Liver (tissue), 9 donors: ENCODE results near the gene PRELID3B. TPM values are rescaled to one million over a fixed set of nuclear protein-coding genes. Genes with fewer than 3 reads are reported as not detected.

Experiments
- DNase-seq: peaks from one replicate; pipeline ENCODE4 v3.0.0-alpha.2; 2017; ENCODE audit warnings: low spot score
- H3K27ac ChIP-seq, 2 donors: one replicate each; pipeline ENCODE4 v1.7.0; 2013; ENCODE audit warnings: inconsistent platforms in 2 of 2, low read length in 2 of 2, control low read depth in 1 of 2, low read depth in 1 of 2, mild to moderate bottlenecking in 1 of 2
- H3K27me3 ChIP-seq, 4 donors: one replicate each; pipeline versions ENCODE4 v1.6.1 to v1.7.0; 2013; ENCODE audit warnings: low read length in 3 of 4, inconsistent platforms in 1 of 4, mild to moderate bottlenecking in 1 of 4, moderate library complexity in 1 of 4; ENCODE audit not compliant: control insufficient read depth in 4 of 4, insufficient read depth in 4 of 4
- H3K36me3 ChIP-seq, 4 donors: one replicate each; pipeline versions ENCODE4 v1.6.1 to v1.7.0; 2013; ENCODE audit warnings: low read length in 3 of 4, mild to moderate bottlenecking in 3 of 4, low read depth in 1 of 4, moderate library complexity in 1 of 4; ENCODE audit not compliant: control insufficient read depth in 4 of 4, insufficient read depth in 3 of 4
- H3K4me1 ChIP-seq, 4 donors: one replicate each; pipeline versions ENCODE4 v1.6.1 to v1.7.0; 2013; ENCODE audit warnings: low read length in 3 of 4, mild to moderate bottlenecking in 3 of 4, moderate library complexity in 1 of 4; ENCODE audit not compliant: control insufficient read depth in 4 of 4, insufficient read depth in 4 of 4
- H3K4me3 ChIP-seq, 3 donors: one replicate each; pipeline versions ENCODE4 v1.6.1 to v1.7.0; 2013; ENCODE audit warnings: low read length in 3 of 3, control low read depth in 1 of 3, low read depth in 1 of 3, mild to moderate bottlenecking in 1 of 3
- H3K9ac ChIP-seq, 2 donors: one replicate each; pipeline ENCODE4 v1.7.0; 2013; ENCODE audit warnings: low read length in 2 of 2, mild to moderate bottlenecking in 2 of 2, moderate library complexity in 2 of 2, control low read depth in 1 of 2, low read depth in 1 of 2
- H3K9me3 ChIP-seq, 4 donors: one replicate each; pipeline versions ENCODE4 v1.6.1 to v1.7.0; 2013; ENCODE audit warnings: low read length in 3 of 4; ENCODE audit not compliant: control insufficient read depth in 4 of 4
- EGR1 ChIP-seq, 2 donors: IDR thresholded peaks; 2 replicates each; pipeline ENCODE4 v1.6.1; 2016 to 2018; ENCODE audit warnings: antibody characterized with exemption in 2 of 2, low read depth in 2 of 2
- FOXA1 ChIP-seq: IDR thresholded peaks from 2 replicates; pipeline ENCODE4 v1.6.1; 2016; ENCODE audit warnings: antibody characterized with exemption
- FOXA2 ChIP-seq: IDR thresholded peaks from 2 replicates; pipeline ENCODE4 v1.6.1; 2016; ENCODE audit warnings: antibody characterized with exemption
- GABPA ChIP-seq, 2 donors: IDR thresholded peaks in 1 of 2; conservative IDR thresholded peaks in 1 of 2; 2 replicates each; pipeline ENCODE4 v1.6.1; 2016; ENCODE audit warnings: antibody characterized with exemption in 2 of 2, mild to moderate bottlenecking in 1 of 2, moderate library complexity in 1 of 2
- HNF4A ChIP-seq, 2 donors: conservative IDR thresholded peaks; 2 replicates each; pipeline ENCODE4 v1.6.1; 2016; ENCODE audit warnings: antibody characterized with exemption in 2 of 2, mild to moderate bottlenecking in 2 of 2
- HNF4G ChIP-seq: IDR thresholded peaks from 2 replicates; pipeline ENCODE4 v1.6.1; 2016; ENCODE audit warnings: antibody characterized with exemption
- JUND ChIP-seq, 2 donors: IDR thresholded peaks; 2 replicates each; pipeline ENCODE4 v1.6.1; 2016; ENCODE audit warnings: antibody characterized with exemption in 2 of 2
- NR2F2 ChIP-seq: IDR thresholded peaks from 2 replicates; pipeline ENCODE4 v1.6.1; 2016; ENCODE audit warnings: antibody characterized with exemption
- RAD21 ChIP-seq, 2 donors: IDR thresholded peaks; 2 replicates each; pipeline ENCODE4 v1.6.1; 2016; ENCODE audit warnings: antibody characterized with exemption in 2 of 2, mild to moderate bottlenecking in 2 of 2
- RXRA ChIP-seq, 2 donors: IDR thresholded peaks; 2 replicates each; pipeline ENCODE4 v1.6.1; 2017 to 2018; ENCODE audit warnings: antibody characterized with exemption in 2 of 2, mild to moderate bottlenecking in 1 of 2
- SP1 ChIP-seq: IDR thresholded peaks from 2 replicates; pipeline ENCODE4 v1.6.1; 2018; ENCODE audit warnings: antibody characterized with exemption, mild to moderate bottlenecking
- TAF1 ChIP-seq: conservative IDR thresholded peaks from 2 replicates; pipeline ENCODE4 v1.6.1; 2016; ENCODE audit warnings: antibody characterized with exemption, mild to moderate bottlenecking
- YY1 ChIP-seq: IDR thresholded peaks from 2 replicates; pipeline ENCODE4 v1.6.1; 2016; ENCODE audit warnings: antibody characterized with exemption, mild to moderate bottlenecking
- WGBS: extraction: QIAGEN DNeasy Blood & Tissue Kit; methylation state at CpG from one replicate; pipeline ENCODE4 v1.1.7; 2013; 5-methylcytosine and 5-hydroxymethylcytosine counted together
- polyA plus RNA-seq, 2 donors: library from polyadenylated mRNA; stranded (reverse) in 1 of 2; unstranded in 1 of 2; fragments of 200-250 nt in 1 of 2; fragments of >200 nt in 1 of 2; fragmentation: Nextera tagmentation in 1 of 2; extraction: Ambion mirVana in 1 of 2; gene quantifications; one replicate each; pipeline versions ENCODE4 v1.2.1 to v1.2.3, GENCODE V29; 2013 to 2015
- total RNA-seq, 2 donors: library from RNA; depleted of rRNA; stranded (reverse); fragments of >200 nt; gene quantifications; one replicate each; pipeline ENCODE4 v1.2.3, GENCODE V29; 2014
- TF ChIP-seq, protein P1 (sequence below): IDR thresholded peaks from 2 replicates; pipeline ENCODE4 v1.6.1; 2016; ENCODE audit warnings: antibody characterized with exemption
- TF ChIP-seq, protein P2 (sequence below): IDR thresholded peaks from 2 replicates; pipeline ENCODE4 v1.6.1; 2016; ENCODE audit warnings: antibody characterized with exemption
- TF ChIP-seq, protein P3 (sequence below): IDR thresholded peaks from 2 replicates; pipeline ENCODE4 v1.6.1; 2016; ENCODE audit warnings: antibody characterized with exemption
- TF ChIP-seq, protein P4 (sequence below): IDR thresholded peaks from 2 replicates; pipeline ENCODE4 v1.6.1; 2016; ENCODE audit warnings: antibody characterized with exemption, mild to moderate bottlenecking
- TF ChIP-seq, protein P5 (sequence below): fragments of 150-350 bp; IDR thresholded peaks from 2 replicates; pipeline ENCODE4 v1.5.1; 2017; ENCODE audit warnings: improper control_type of control experiment, low read depth, low read length; ENCODE audit not compliant: missing input control
- donor health status: healthy.
- donor health status: healthy.
- donor health status: healthy.
- donor health status: healthy.
- donor health status: healthy.

PRELID3B gene
- total and polyA plus RNA-seq, 4 donors, result 18.2 to 38.1 (median 25.3) TPM

DNA sequence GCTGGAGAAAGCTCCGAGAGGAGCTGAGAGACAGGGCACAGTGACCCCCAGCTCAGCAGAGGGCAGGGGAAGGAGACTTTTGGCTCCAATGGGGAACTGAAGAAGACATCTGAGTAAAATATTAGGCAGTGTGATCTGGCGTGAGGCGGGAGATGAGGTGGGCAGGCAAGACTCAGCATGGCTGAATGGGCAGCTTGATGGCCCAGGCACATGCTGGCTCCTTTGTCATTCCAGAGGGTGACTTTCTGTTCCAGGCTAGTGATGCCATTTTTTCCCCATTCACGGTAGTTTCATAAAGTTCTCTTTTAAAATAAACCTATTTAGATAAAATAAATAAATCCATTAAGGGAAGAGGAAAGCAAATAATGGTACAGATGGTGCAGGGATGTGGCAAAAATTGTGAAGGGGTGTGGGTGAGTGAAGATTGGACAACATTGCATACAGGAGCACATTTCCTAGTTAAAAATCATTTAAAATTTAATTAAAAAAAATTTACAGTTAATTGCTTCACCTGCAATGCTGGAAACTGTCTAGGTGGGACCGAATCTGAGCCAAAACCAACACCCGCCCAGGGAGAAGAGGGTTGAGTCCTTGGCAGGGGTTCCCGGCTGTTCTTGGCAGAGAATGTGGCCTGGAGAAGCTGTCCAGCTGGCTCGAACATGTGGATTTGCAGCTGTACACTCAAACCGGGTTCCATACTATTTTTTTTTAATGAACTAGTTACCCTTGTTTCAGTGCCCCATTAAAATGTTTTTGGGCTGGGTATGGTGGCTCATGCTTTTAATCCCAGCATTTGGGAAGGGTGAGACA is 41.7 kb upstream of the PRELID3B start:
- Histone ChIP-seq H3K9me3 (no peaks in the 10 kb centered on the region), H3K27me3 (no peaks in the 10 kb centered on the region), H3K9ac (no peak overlapping the region), H3K27ac (no peak overlapping the region), H3K4me1 (peaks cover 0 to 8% (median 3%) of the 10 kb centered on the region in 4 donors), H3K36me3 (no peaks in the 10 kb centered on the region), H3K4me3 (no peak overlapping the region)
- no peak for DNase-seq
- no peak for TF ChIP-seq JUND (IDR thresholded peaks at IDR 0.05)
- no peak for TF ChIP-seq RAD21 (IDR thresholded peaks at IDR 0.05)
- TF ChIP-seq TAF1, result no peak
- TF ChIP-seq, protein P1, sequence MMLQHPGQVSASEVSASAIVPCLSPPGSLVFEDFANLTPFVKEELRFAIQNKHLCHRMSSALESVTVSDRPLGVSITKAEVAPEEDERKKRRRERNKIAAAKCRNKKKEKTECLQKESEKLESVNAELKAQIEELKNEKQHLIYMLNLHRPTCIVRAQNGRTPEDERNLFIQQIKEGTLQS, result no peak
- WGBS, result 51% methylated on average over 9 of the region's 9 CpGs

DNA sequence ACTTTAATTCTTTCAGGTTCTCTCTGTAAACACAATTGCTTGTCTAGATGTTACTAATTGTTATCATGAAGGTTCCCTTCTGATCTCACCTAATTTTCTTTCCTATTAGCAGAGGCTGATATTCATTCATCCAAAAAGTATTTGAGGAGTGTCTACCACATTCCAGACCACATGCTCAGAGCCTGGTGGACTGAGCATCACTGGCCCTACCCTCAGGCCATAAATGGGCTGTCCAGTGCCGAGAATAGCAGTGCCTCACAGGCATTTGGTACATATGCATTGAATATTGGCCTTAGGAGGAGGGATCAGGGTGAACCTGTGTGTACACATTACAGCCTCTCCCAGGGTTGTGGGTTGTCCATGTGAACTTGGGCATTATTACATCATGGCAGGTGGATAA is 40.4 kb upstream of the PRELID3B start:
- H3K9me3 ChIP-seq, result no peaks in the 10 kb centered on the region
- H3K4me1 ChIP-seq, result peaks cover 0 to 8% (median 3%) of the 10 kb centered on the region in 4 donors
- no peak for DNase-seq
- H3K27me3 ChIP-seq, result no peaks in the 10 kb centered on the region
- WGBS, result 85% methylated on average over 1 of the region's 1 CpG
- H3K36me3 ChIP-seq, result no peaks in the 10 kb centered on the region
- H3K4me3 ChIP-seq, result no peak overlapping the region
- no peak overlapping the region for H3K9ac ChIP-seq
- H3K27ac ChIP-seq, result no peak overlapping the region
- TF ChIP-seq, protein P2, sequence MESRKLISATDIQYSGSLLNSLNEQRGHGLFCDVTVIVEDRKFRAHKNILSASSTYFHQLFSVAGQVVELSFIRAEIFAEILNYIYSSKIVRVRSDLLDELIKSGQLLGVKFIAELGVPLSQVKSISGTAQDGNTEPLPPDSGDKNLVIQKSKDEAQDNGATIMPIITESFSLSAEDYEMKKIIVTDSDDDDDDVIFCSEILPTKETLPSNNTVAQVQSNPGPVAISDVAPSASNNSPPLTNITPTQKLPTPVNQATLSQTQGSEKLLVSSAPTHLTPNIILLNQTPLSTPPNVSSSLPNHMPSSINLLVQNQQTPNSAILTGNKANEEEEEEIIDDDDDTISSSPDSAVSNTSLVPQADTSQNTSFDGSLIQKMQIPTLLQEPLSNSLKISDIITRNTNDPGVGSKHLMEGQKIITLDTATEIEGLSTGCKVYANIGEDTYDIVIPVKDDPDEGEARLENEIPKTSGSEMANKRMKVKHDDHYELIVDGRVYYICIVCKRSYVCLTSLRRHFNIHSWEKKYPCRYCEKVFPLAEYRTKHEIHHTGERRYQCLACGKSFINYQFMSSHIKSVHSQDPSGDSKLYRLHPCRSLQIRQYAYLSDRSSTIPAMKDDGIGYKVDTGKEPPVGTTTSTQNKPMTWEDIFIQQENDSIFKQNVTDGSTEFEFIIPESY, result no peak
- TF ChIP-seq FOXA1 (no peak), TAF1 (no peak), EGR1 (IDR thresholded peaks at IDR 0.05; ENCODE audit: low read depth in 2 of 2) (no peak), HNF4G (no peak), SP1 (no peak), RAD21 (IDR thresholded peaks at IDR 0.05) (no peak), JUND (IDR thresholded peaks at IDR 0.05) (no peak), YY1 (no peak), RXRA (IDR thresholded peaks at IDR 0.05) (no peak), HNF4A (conservative IDR thresholded peaks at IDR 0.05) (no peak), FOXA2 (no peak), NR2F2 (no peak), GABPA (IDR thresholded peaks at IDR 0.05 in 1 of 2, conservative IDR thresholded peaks at IDR 0.05 in 1 of 2) (no peak)
- TF ChIP-seq, protein P3, sequence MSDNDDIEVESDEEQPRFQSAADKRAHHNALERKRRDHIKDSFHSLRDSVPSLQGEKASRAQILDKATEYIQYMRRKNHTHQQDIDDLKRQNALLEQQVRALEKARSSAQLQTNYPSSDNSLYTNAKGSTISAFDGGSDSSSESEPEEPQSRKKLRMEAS, result no peak
- TF ChIP-seq, protein P4, sequence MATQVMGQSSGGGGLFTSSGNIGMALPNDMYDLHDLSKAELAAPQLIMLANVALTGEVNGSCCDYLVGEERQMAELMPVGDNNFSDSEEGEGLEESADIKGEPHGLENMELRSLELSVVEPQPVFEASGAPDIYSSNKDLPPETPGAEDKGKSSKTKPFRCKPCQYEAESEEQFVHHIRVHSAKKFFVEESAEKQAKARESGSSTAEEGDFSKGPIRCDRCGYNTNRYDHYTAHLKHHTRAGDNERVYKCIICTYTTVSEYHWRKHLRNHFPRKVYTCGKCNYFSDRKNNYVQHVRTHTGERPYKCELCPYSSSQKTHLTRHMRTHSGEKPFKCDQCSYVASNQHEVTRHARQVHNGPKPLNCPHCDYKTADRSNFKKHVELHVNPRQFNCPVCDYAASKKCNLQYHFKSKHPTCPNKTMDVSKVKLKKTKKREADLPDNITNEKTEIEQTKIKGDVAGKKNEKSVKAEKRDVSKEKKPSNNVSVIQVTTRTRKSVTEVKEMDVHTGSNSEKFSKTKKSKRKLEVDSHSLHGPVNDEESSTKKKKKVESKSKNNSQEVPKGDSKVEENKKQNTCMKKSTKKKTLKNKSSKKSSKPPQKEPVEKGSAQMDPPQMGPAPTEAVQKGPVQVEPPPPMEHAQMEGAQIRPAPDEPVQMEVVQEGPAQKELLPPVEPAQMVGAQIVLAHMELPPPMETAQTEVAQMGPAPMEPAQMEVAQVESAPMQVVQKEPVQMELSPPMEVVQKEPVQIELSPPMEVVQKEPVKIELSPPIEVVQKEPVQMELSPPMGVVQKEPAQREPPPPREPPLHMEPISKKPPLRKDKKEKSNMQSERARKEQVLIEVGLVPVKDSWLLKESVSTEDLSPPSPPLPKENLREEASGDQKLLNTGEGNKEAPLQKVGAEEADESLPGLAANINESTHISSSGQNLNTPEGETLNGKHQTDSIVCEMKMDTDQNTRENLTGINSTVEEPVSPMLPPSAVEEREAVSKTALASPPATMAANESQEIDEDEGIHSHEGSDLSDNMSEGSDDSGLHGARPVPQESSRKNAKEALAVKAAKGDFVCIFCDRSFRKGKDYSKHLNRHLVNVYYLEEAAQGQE, result no peak
- TF ChIP-seq, protein P1, result no peak
- TF ChIP-seq, protein P5, sequence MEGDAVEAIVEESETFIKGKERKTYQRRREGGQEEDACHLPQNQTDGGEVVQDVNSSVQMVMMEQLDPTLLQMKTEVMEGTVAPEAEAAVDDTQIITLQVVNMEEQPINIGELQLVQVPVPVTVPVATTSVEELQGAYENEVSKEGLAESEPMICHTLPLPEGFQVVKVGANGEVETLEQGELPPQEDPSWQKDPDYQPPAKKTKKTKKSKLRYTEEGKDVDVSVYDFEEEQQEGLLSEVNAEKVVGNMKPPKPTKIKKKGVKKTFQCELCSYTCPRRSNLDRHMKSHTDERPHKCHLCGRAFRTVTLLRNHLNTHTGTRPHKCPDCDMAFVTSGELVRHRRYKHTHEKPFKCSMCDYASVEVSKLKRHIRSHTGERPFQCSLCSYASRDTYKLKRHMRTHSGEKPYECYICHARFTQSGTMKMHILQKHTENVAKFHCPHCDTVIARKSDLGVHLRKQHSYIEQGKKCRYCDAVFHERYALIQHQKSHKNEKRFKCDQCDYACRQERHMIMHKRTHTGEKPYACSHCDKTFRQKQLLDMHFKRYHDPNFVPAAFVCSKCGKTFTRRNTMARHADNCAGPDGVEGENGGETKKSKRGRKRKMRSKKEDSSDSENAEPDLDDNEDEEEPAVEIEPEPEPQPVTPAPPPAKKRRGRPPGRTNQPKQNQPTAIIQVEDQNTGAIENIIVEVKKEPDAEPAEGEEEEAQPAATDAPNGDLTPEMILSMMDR, result no peak
